H9 (cell line): ENCODE measurements around the gene ITIH5. TPM values are rescaled to one million over a fixed set of nuclear protein-coding genes. Genes with fewer than 3 reads are reported as not detected.

Experiments used
- DNase-seq: peaks from one replicate; pipeline ENCODE4 v3.0.0-alpha.2; 2017
- H2AFZ ChIP-seq: one replicate; pipeline ENCODE4 v1.6.1; 2013; ENCODE audit warnings: mild to moderate bottlenecking, low read length, control low read depth, moderate library complexity
- H2AK5ac ChIP-seq: 2 replicates; pipeline ENCODE4 v1.6.1; 2013; ENCODE audit warnings: low read length, control low read depth, mixed read lengths; ENCODE audit not compliant: insufficient read length
- H2BK120ac ChIP-seq: one replicate; pipeline ENCODE4 v1.6.1; 2013; ENCODE audit warnings: low read depth, mild to moderate bottlenecking, low read length, control low read depth, inconsistent platforms; ENCODE audit not compliant: poor library complexity, severe bottlenecking
- H2BK12ac ChIP-seq: 2 replicates; pipeline ENCODE4 v1.6.1; 2013; ENCODE audit warnings: low read length, control low read depth, mixed read lengths, low read depth; ENCODE audit not compliant: insufficient read length
- H2BK15ac ChIP-seq: 2 replicates; pipeline ENCODE4 v1.6.1; 2013; ENCODE audit warnings: low read depth, low read length, control low read depth
- H2BK20ac ChIP-seq: one replicate; pipeline ENCODE4 v1.6.1; 2013; ENCODE audit warnings: low read depth, mild to moderate bottlenecking, low read length, control low read depth, inconsistent platforms; ENCODE audit not compliant: poor library complexity, severe bottlenecking
- H2BK5ac ChIP-seq: 2 replicates; pipeline ENCODE4 v1.6.1; 2013; ENCODE audit warnings: low read length, control low read depth, mixed read lengths; ENCODE audit not compliant: insufficient read length
- H3K14ac ChIP-seq: 2 replicates; pipeline ENCODE4 v1.6.1; 2013; ENCODE audit warnings: low read length, control low read depth; ENCODE audit not compliant: insufficient read depth
- H3K18ac ChIP-seq: 2 replicates; pipeline ENCODE4 v1.6.1; 2013; ENCODE audit warnings: low read depth, mild to moderate bottlenecking, mixed read lengths, low read length, control low read depth; ENCODE audit not compliant: insufficient read length
- H3K23ac ChIP-seq: 2 replicates; pipeline ENCODE4 v1.6.1; 2013; ENCODE audit warnings: low read length, control low read depth, mixed read lengths, low read depth; ENCODE audit not compliant: insufficient read length
- H3K23me2 ChIP-seq: 2 replicates; pipeline ENCODE4 v1.6.1; 2013; ENCODE audit warnings: low read depth, mild to moderate bottlenecking, mixed read lengths, low read length, control low read depth; ENCODE audit not compliant: insufficient read length, poor library complexity, severe bottlenecking
- H3K27ac ChIP-seq: 2 replicates; pipeline ENCODE4 v1.5.1; 2013; ENCODE audit warnings: low read length, control low read depth, mixed read lengths, low read depth; ENCODE audit not compliant: insufficient read length
- H3K27me3 ChIP-seq: 2 replicates; pipeline ENCODE4 v1.6.1; 2013; ENCODE audit warnings: low read length, control low read depth, inconsistent platforms; ENCODE audit not compliant: insufficient read depth
- H3K4ac ChIP-seq: 2 replicates; pipeline ENCODE4 v1.6.1; 2013; ENCODE audit warnings: low read depth, mild to moderate bottlenecking, control low read depth, inconsistent platforms, low read length, moderate library complexity
- H3K4me1 ChIP-seq: 2 replicates; pipeline ENCODE4 v1.6.1; 2013; ENCODE audit warnings: low read length, control low read depth, inconsistent platforms; ENCODE audit not compliant: insufficient read depth
- H3K4me2 ChIP-seq: 2 replicates; pipeline ENCODE4 v1.6.1; 2013; ENCODE audit warnings: low read length, control low read depth, mixed read lengths; ENCODE audit not compliant: insufficient read length, insufficient read depth
- H3K56ac ChIP-seq: 2 replicates; pipeline ENCODE4 v1.6.1; 2013; ENCODE audit warnings: low read depth, mild to moderate bottlenecking, mixed read lengths, low read length, control low read depth; ENCODE audit not compliant: insufficient read length
- H3K79me1 ChIP-seq: 2 replicates; pipeline ENCODE4 v1.6.1; 2013; ENCODE audit warnings: low read depth, mild to moderate bottlenecking, moderate library complexity, low read length, control low read depth, inconsistent platforms; ENCODE audit not compliant: insufficient read depth, poor library complexity, severe bottlenecking
- H3K79me2 ChIP-seq: 2 replicates; pipeline ENCODE4 v1.6.1; 2013; ENCODE audit warnings: low read length, control low read depth, inconsistent platforms; ENCODE audit not compliant: insufficient read depth
- H3K9ac ChIP-seq: 2 replicates; pipeline ENCODE4 v1.6.1; 2013; ENCODE audit warnings: low read length, control low read depth, mixed read lengths; ENCODE audit not compliant: insufficient read length; ENCODE audit errors: extremely low read depth
- H3K9me3 ChIP-seq: one replicate; pipeline ENCODE4 v1.6.1; 2013; ENCODE audit warnings: low read depth, low read length, inconsistent platforms; ENCODE audit not compliant: control insufficient read depth
- H3T11ph ChIP-seq: one replicate; pipeline ENCODE4 v1.6.1; 2013; ENCODE audit warnings: mild to moderate bottlenecking, low read length, control low read depth, inconsistent platforms
- H4K20me1 ChIP-seq: one replicate; pipeline ENCODE4 v1.6.1; 2013; ENCODE audit not compliant: control insufficient read depth, insufficient read length, insufficient read depth
- H4K5ac ChIP-seq: 2 replicates; pipeline ENCODE4 v1.6.1; 2013; ENCODE audit warnings: low read depth, mild to moderate bottlenecking, mixed read lengths, low read length, control low read depth; ENCODE audit not compliant: insufficient read length
- H4K8ac ChIP-seq: replicated peaks from 2 replicates; pipeline ENCODE4 v1.6.1; 2013; ENCODE audit warnings: low read length, control low read depth, mixed read lengths, low read depth; ENCODE audit not compliant: insufficient read length
- H4K91ac ChIP-seq: 2 replicates; pipeline ENCODE4 v1.6.1; 2013; ENCODE audit warnings: low read depth, mild to moderate bottlenecking, moderate library complexity, mixed read lengths, low read length, control low read depth; ENCODE audit not compliant: insufficient read length
- H3K27ac Mint-ChIP-seq, 3 experiments: 2 replicates in 2 of 3; 3 replicates in 1 of 3; pipeline ENCODE4 v1.8.0; 2020 to 2021; ENCODE audit warnings: mixed read lengths in 3 of 3, mild to moderate bottlenecking in 1 of 3, moderate library complexity in 1 of 3
- H3K27me3 Mint-ChIP-seq: 2 replicates; pipeline ENCODE4 v1.8.0; 2021; ENCODE audit warnings: low read depth, mild to moderate bottlenecking, moderate library complexity, mixed read lengths
- H3K36me3 Mint-ChIP-seq, 3 experiments: 2 replicates in 2 of 3; 3 replicates in 1 of 3; pipeline ENCODE4 v1.8.0; 2020 to 2021; ENCODE audit warnings: low read depth in 3 of 3, mixed read lengths in 3 of 3; ENCODE audit not compliant: insufficient read depth in 1 of 3
- H3K4me1 Mint-ChIP-seq, 2 experiments: 2 replicates each; pipeline ENCODE4 v1.8.0; 2020; ENCODE audit warnings: mixed read lengths in 2 of 2
- H3K4me3 Mint-ChIP-seq, 2 experiments: 2 replicates in 1 of 2; 3 replicates in 1 of 2; pipeline ENCODE4 v1.8.0; 2020 to 2021; ENCODE audit warnings: mild to moderate bottlenecking in 2 of 2, mixed read lengths in 2 of 2, moderate library complexity in 1 of 2
- H3K9me3 Mint-ChIP-seq, 2 experiments: 2 replicates in 1 of 2; 3 replicates in 1 of 2; pipeline ENCODE4 v1.8.0; 2020; ENCODE audit warnings: mild to moderate bottlenecking in 2 of 2, mixed read lengths in 2 of 2, moderate library complexity in 1 of 2
- CTCF ChIP-seq: fragments of 200-600 bp; sonication (generic); conservative IDR thresholded peaks from 3 replicates; pipeline ENCODE4 v1.8.0; 2021; ENCODE audit warnings: antibody characterized with exemption, mild to moderate bottlenecking
- WGBS: extraction: QIAGEN DNeasy Blood & Tissue Kit; methylation state at CpG from one replicate; pipeline ENCODE4 v1.1.7; 2013; ENCODE audit warnings: missing lambda C conversion rate, low lambda C conversion rate, mixed read lengths; ENCODE audit not compliant: insufficient read length; ENCODE audit errors: extremely low coverage; 5-methylcytosine and 5-hydroxymethylcytosine counted together
- total RNA-seq: library from RNA; stranded (reverse); gene quantifications from 2 replicates; pipeline ENCODE4 v1.2.1, GENCODE V29; 2021

Gene ITIH5
- total RNA-seq, 1 experiment from 2014 or later: 1.3 TPM

DNA sequence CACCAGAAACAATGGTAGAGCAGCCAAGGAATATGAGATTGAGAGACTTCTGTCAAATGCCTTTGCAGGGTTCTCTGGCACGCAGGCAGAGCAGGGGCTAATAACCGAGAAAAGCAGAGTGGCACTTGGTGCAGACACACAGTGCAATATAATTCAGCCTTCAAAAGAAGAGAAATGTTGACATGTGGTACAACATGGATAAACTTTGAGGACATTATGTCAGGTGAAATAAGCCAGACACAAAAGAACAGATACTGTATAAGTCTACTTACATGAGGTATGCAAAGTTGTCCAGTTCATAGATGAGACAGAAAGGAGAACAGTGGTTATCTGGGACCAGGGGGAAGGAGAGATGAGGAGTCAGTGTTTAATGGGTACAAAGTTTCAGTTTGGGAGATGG lies 41.8 kb downstream of the ITIH5 start:
- H3K56ac ChIP-seq: no peak overlapping the region
- no peak overlapping the region for H2BK120ac ChIP-seq
- H3K9me3 ChIP-seq: no peaks in the 10 kb centered on the region
- H3T11ph ChIP-seq: no peak overlapping the region
- no peaks in the 10 kb centered on the region for H3K23me2 ChIP-seq
- no peak overlapping the region for H3K4ac ChIP-seq
- no peak overlapping the region for H2BK5ac ChIP-seq
- Mint-ChIP-seq H3K9me3 (peaks cover 11 to 15% of the 10 kb centered on the region in 2 experiments; a peak in 3 of 5 replicates), H3K4me1 (peaks cover 6 to 8% of the 10 kb centered on the region in 2 experiments), H3K27me3 (no peaks in the 10 kb centered on the region), H3K36me3 (peaks cover 0 to 7% (median 0%) of the 10 kb centered on the region in 3 experiments; a peak in 3 of 7 replicates), H3K27ac (no peak overlapping the region), H3K4me3 (no peak overlapping the region)
- H3K4me2 ChIP-seq: no peak overlapping the region
- no peak overlapping the region for H4K5ac ChIP-seq
- no peaks in the 10 kb centered on the region for H3K79me1 ChIP-seq
- TF ChIP-seq CTCF: no peak
- H3K23ac ChIP-seq: no peak overlapping the region
- no peaks in the 10 kb centered on the region for H3K4me1 ChIP-seq
- H2BK20ac ChIP-seq: no peak overlapping the region
- H3K27me3 ChIP-seq: no peaks in the 10 kb centered on the region
- no peak overlapping the region for H3K14ac ChIP-seq
- no peak overlapping the region for H2AK5ac ChIP-seq
- no CpG with 5 or more reads among the region's 2 CpGs for WGBS
- H2BK15ac ChIP-seq: no peak overlapping the region
- H2AFZ ChIP-seq: no peak overlapping the region
- no peaks in the 10 kb centered on the region for H3K79me2 ChIP-seq
- no peak overlapping the region for H2BK12ac ChIP-seq
- no peak overlapping the region for H3K18ac ChIP-seq
- no peak overlapping the region for H4K91ac ChIP-seq
- H4K8ac ChIP-seq: no peak overlapping the region
- no peak overlapping the region for H3K27ac ChIP-seq
- H4K20me1 ChIP-seq: no peaks in the 10 kb centered on the region
- no peak overlapping the region for H3K9ac ChIP-seq
- no peak for DNase-seq
